ENCODE results near the gene FLVCR2.

- TF ChIP-seq ZNF48 (tag by site-specific recombination; IDR thresholded peaks at IDR 0.05) (no peak), ZFP41 (tag by site-specific recombination; IDR thresholded peaks at IDR 0.05; ENCODE audit: borderline replicate concordance) (no peak), REPIN1 (tag by site-specific recombination; IDR thresholded peaks at IDR 0.05; ENCODE audit: low read depth) (no peak), SP3 (tag by site-specific recombination; IDR thresholded peaks at IDR 0.05) (no peak), ZNF10 (tag by site-specific recombination; IDR thresholded peaks at IDR 0.05) (no peak), ZNF654 (tag by site-specific recombination; IDR thresholded peaks at IDR 0.05; ENCODE audit: low read depth) (no peak), ZNF629 (tag by site-specific recombination; IDR thresholded peaks at IDR 0.05) (no peak), ZBTB48 (tag by site-specific recombination; IDR thresholded peaks at IDR 0.05) (no peak), ZBTB7A (tag by site-specific recombination; IDR thresholded peaks at IDR 0.05; ENCODE audit: low read depth) (no peak)
- TF ChIP-seq, protein P1, sequence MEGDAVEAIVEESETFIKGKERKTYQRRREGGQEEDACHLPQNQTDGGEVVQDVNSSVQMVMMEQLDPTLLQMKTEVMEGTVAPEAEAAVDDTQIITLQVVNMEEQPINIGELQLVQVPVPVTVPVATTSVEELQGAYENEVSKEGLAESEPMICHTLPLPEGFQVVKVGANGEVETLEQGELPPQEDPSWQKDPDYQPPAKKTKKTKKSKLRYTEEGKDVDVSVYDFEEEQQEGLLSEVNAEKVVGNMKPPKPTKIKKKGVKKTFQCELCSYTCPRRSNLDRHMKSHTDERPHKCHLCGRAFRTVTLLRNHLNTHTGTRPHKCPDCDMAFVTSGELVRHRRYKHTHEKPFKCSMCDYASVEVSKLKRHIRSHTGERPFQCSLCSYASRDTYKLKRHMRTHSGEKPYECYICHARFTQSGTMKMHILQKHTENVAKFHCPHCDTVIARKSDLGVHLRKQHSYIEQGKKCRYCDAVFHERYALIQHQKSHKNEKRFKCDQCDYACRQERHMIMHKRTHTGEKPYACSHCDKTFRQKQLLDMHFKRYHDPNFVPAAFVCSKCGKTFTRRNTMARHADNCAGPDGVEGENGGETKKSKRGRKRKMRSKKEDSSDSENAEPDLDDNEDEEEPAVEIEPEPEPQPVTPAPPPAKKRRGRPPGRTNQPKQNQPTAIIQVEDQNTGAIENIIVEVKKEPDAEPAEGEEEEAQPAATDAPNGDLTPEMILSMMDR (tag by site-specific recombination; IDR thresholded peaks at IDR 0.05), result no peak
- TF ChIP-seq, protein P2, sequence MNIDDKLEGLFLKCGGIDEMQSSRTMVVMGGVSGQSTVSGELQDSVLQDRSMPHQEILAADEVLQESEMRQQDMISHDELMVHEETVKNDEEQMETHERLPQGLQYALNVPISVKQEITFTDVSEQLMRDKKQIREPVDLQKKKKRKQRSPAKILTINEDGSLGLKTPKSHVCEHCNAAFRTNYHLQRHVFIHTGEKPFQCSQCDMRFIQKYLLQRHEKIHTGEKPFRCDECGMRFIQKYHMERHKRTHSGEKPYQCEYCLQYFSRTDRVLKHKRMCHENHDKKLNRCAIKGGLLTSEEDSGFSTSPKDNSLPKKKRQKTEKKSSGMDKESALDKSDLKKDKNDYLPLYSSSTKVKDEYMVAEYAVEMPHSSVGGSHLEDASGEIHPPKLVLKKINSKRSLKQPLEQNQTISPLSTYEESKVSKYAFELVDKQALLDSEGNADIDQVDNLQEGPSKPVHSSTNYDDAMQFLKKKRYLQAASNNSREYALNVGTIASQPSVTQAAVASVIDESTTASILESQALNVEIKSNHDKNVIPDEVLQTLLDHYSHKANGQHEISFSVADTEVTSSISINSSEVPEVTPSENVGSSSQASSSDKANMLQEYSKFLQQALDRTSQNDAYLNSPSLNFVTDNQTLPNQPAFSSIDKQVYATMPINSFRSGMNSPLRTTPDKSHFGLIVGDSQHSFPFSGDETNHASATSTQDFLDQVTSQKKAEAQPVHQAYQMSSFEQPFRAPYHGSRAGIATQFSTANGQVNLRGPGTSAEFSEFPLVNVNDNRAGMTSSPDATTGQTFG (tag by site-specific recombination; IDR thresholded peaks at IDR 0.05; ENCODE audit: borderline replicate concordance), result no peak
- TF ChIP-seq, protein P3, sequence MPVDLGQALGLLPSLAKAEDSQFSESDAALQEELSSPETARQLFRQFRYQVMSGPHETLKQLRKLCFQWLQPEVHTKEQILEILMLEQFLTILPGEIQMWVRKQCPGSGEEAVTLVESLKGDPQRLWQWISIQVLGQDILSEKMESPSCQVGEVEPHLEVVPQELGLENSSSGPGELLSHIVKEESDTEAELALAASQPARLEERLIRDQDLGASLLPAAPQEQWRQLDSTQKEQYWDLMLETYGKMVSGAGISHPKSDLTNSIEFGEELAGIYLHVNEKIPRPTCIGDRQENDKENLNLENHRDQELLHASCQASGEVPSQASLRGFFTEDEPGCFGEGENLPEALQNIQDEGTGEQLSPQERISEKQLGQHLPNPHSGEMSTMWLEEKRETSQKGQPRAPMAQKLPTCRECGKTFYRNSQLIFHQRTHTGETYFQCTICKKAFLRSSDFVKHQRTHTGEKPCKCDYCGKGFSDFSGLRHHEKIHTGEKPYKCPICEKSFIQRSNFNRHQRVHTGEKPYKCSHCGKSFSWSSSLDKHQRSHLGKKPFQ (tag by site-specific recombination; IDR thresholded peaks at IDR 0.05), result no peak
Observed at GRCh38 chr14:75539162-75539560, 39.3 kb upstream of the FLVCR2 start.

Measured in HEK293 (cell line).